H1 (cell line): ENCODE results near the gene TSHZ2. TPM values are rescaled to one million over a fixed set of nuclear protein-coding genes. Genes with fewer than 3 reads are reported as not detected.

Experiments
- CTCF ChIA-PET: fragments of 300-600 bp; sonication (Branson Sonifier 250); formaldehyde crosslinking; loops from one replicate; lab custom pipeline; 2021; ENCODE audit not compliant: partially characterized antibody; lab: Charles Lee
- POLR2A ChIA-PET: fragments of 300-600 bp; sonication (Branson Sonifier 250); formaldehyde crosslinking; loops from one replicate; lab custom pipeline; 2021; ENCODE audit warnings: inconsistent platforms; ENCODE audit not compliant: partially characterized antibody; lab: Charles Lee
- DNase-seq, 2 experiments: peaks; one replicate each; pipeline versions ENCODE4 v3.0.0 to v3.0.0-alpha.2; 2010 to 2022; ENCODE audit warnings: low spot score in 2 of 2, low read depth in 1 of 2, mixed read lengths in 1 of 2
- FAIRE-seq: peaks from 2 replicates; lab custom pipeline; 2011; peaks lifted over from hg19 to GRCh38; lab: Jason Lieb, UNC
- H2AFZ ChIP-seq: 2 replicates; pipeline ENCODE4 v1.8.1; 2012; ENCODE audit warnings: low read length, inconsistent platforms
- H2AK5ac ChIP-seq: 2 replicates; pipeline ENCODE4 v1.6.1; 2013; ENCODE audit warnings: low read depth, low read length
- H2BK120ac ChIP-seq: replicated peaks from 2 replicates; pipeline ENCODE3; 2013; ENCODE audit warnings: low read depth, low read length, inconsistent platforms
- H2BK12ac ChIP-seq: 2 replicates; pipeline ENCODE4 v1.6.1; 2013; ENCODE audit warnings: low read depth, low read length
- H2BK15ac ChIP-seq: 2 replicates; pipeline ENCODE4 v1.6.1; 2013; ENCODE audit warnings: low read length
- H2BK20ac ChIP-seq: 2 replicates; pipeline ENCODE4 v1.6.1; 2013; ENCODE audit warnings: low read length
- H2BK5ac ChIP-seq: 2 replicates; pipeline ENCODE4 v1.6.1; 2013; ENCODE audit warnings: low read depth, low read length
- H3K14ac ChIP-seq: 2 replicates; pipeline ENCODE4 v1.6.1; 2013; ENCODE audit warnings: inconsistent platforms; ENCODE audit not compliant: insufficient read length
- H3K18ac ChIP-seq: 2 replicates; pipeline ENCODE4 v1.6.1; 2013; ENCODE audit warnings: low read length; ENCODE audit errors: extremely low read depth
- H3K23ac ChIP-seq: 2 replicates; pipeline ENCODE4 v1.6.1; 2013; ENCODE audit warnings: inconsistent platforms; ENCODE audit not compliant: insufficient read length
- H3K23me2 ChIP-seq: 2 replicates; pipeline ENCODE4 v1.6.1; 2013; ENCODE audit warnings: low read depth, low read length
- H3K27ac ChIP-seq: 2 replicates; pipeline ENCODE4 v1.6.1; 2011; ENCODE audit warnings: low read depth, low read length, inconsistent platforms
- H3K27me3 ChIP-seq, 4 experiments: replicated peaks in 1 of 4; 1 replicate in 1 of 4; 2 replicates in 3 of 4; pipeline versions ENCODE4 v1.6.1 to v1.8.1; 2011 to 2013; ENCODE audit warnings: low read length in 3 of 4, mild to moderate bottlenecking in 3 of 4, inconsistent platforms in 2 of 4, mixed read lengths in 2 of 4, moderate library complexity in 1 of 4; ENCODE audit not compliant: control insufficient read depth in 3 of 4, insufficient read depth in 3 of 4; ENCODE audit errors: extremely low read depth in 1 of 4
- H3K36me3 ChIP-seq, 4 experiments: 2 replicates each; pipeline versions ENCODE4 v1.6.1 to v1.8.1; 2011 to 2013; ENCODE audit warnings: mild to moderate bottlenecking in 4 of 4, low read length in 3 of 4, moderate library complexity in 2 of 4, control low read depth in 1 of 4, inconsistent platforms in 1 of 4; ENCODE audit not compliant: insufficient read depth in 4 of 4, control insufficient read depth in 2 of 4
- H3K4ac ChIP-seq: replicated peaks from 2 replicates; pipeline ENCODE3; 2013; ENCODE audit warnings: low read length, low read depth, mixed read lengths, inconsistent platforms; ENCODE audit not compliant: insufficient read length
- H3K4me1 ChIP-seq, 4 experiments: replicated peaks in 1 of 4; 1 replicate in 1 of 4; 2 replicates in 3 of 4; pipeline versions ENCODE4 v1.6.1 to v1.8.1; 2011 to 2013; ENCODE audit warnings: low read length in 3 of 4, inconsistent platforms in 2 of 4, mixed read lengths in 1 of 4; ENCODE audit not compliant: insufficient read depth in 4 of 4, control insufficient read depth in 3 of 4
- H3K4me2 ChIP-seq, 2 experiments: 2 replicates each; pipeline versions ENCODE4 v1.6.1 to v1.8.1; 2011 to 2013; ENCODE audit warnings: low read depth in 2 of 2, low read length in 2 of 2, control low read depth in 1 of 2, inconsistent platforms in 1 of 2, mild to moderate bottlenecking in 1 of 2; ENCODE audit not compliant: insufficient read depth in 1 of 2
- H3K4me3 ChIP-seq, 4 experiments: fragments of 200-600, 300-600 bp in 1 of 4; sonication (generic), shearing (Covaris generic), sonication (Bioruptor Twin) in 1 of 4; 2 replicates each; pipeline versions ENCODE4 v1.5.1 to v1.8.1; 2011 to 2016; ENCODE audit warnings: low read length in 4 of 4, low read depth in 3 of 4, control low read depth in 2 of 4, inconsistent platforms in 2 of 4, mild to moderate bottlenecking in 2 of 4, mixed read lengths in 1 of 4, moderate library complexity in 1 of 4; ENCODE audit not compliant: insufficient read depth in 2 of 4; ENCODE audit errors: extremely low read depth in 1 of 4
- H3K56ac ChIP-seq: replicated peaks from 2 replicates; pipeline ENCODE3; 2013; ENCODE audit warnings: low read depth, mild to moderate bottlenecking, mixed read lengths, low read length, inconsistent platforms; ENCODE audit not compliant: insufficient read length
- H3K79me1 ChIP-seq: 2 replicates; pipeline ENCODE4 v1.6.1; 2013; ENCODE audit warnings: low read depth, low read length, control low read depth
- H3K79me2 ChIP-seq, 2 experiments: 2 replicates each; pipeline versions ENCODE4 v1.6.1 to v1.8.1; 2012 to 2013; ENCODE audit warnings: low read length in 2 of 2, mild to moderate bottlenecking in 2 of 2, inconsistent platforms in 1 of 2; ENCODE audit not compliant: insufficient read depth in 2 of 2, control insufficient read depth in 1 of 2
- H3K9ac ChIP-seq, 4 experiments: replicated peaks in 1 of 4; 1 replicate in 1 of 4; 2 replicates in 3 of 4; pipeline versions ENCODE4 v1.6.1 to v1.8.1; 2011 to 2013; ENCODE audit warnings: low read depth in 3 of 4, low read length in 3 of 4, control low read depth in 2 of 4, mild to moderate bottlenecking in 2 of 4, moderate library complexity in 2 of 4, inconsistent platforms in 1 of 4; ENCODE audit errors: extremely low read depth in 1 of 4
- H3K9me3 ChIP-seq, 2 experiments: 2 replicates each; pipeline versions ENCODE4 v1.6.1 to v1.8.1; 2012 to 2013; ENCODE audit warnings: mild to moderate bottlenecking in 2 of 2, moderate library complexity in 2 of 2, control low read depth in 1 of 2, inconsistent platforms in 1 of 2, low read depth in 1 of 2, low read length in 1 of 2, mixed read lengths in 1 of 2; ENCODE audit not compliant: insufficient read depth in 2 of 2
- H4K20me1 ChIP-seq, 2 experiments: replicated peaks in 1 of 2; 2 replicates each; pipeline versions ENCODE3 to v1.8.1; 2011 to 2013; ENCODE audit warnings: inconsistent platforms in 2 of 2, low read length in 2 of 2, mild to moderate bottlenecking in 1 of 2; ENCODE audit not compliant: insufficient read depth in 2 of 2, control insufficient read depth in 1 of 2
- H4K5ac ChIP-seq: 2 replicates; pipeline ENCODE4 v1.6.1; 2013; ENCODE audit warnings: low read length, low read depth, mixed read lengths, inconsistent platforms; ENCODE audit not compliant: insufficient read length
- H4K8ac ChIP-seq: 2 replicates; pipeline ENCODE4 v1.8.0; 2013; ENCODE audit warnings: mild to moderate bottlenecking, moderate library complexity, low read length, inconsistent platforms; ENCODE audit not compliant: insufficient read depth; ENCODE audit errors: extremely low read depth
- H4K91ac ChIP-seq: replicated peaks from 2 replicates; pipeline ENCODE3; 2013; ENCODE audit warnings: low read length, mixed read lengths, inconsistent platforms; ENCODE audit not compliant: insufficient read length
- ATF3 ChIP-seq: IDR thresholded peaks from 2 replicates; pipeline ENCODE4 v1.6.1; 2011; ENCODE audit warnings: low read depth, mild to moderate bottlenecking, low read length; ENCODE audit not compliant: insufficient read depth
- CEBPB ChIP-seq: IDR thresholded peaks from 2 replicates; pipeline ENCODE4 v1.6.1; 2012; ENCODE audit warnings: low read depth, low read length
- CHD2 ChIP-seq: IDR thresholded peaks from 2 replicates; pipeline ENCODE4 v1.6.1; 2012; ENCODE audit warnings: low read length, improper control_type of control experiment
- CREB1 ChIP-seq: IDR thresholded peaks from 2 replicates; pipeline ENCODE4 v1.6.1; 2012; ENCODE audit warnings: inconsistent platforms
- FOSL1 ChIP-seq: IDR thresholded peaks from 2 replicates; pipeline ENCODE4 v1.6.1; 2011; ENCODE audit warnings: mild to moderate bottlenecking, low read depth, low read length, moderate library complexity; ENCODE audit not compliant: insufficient read depth
- GTF2F1 ChIP-seq: IDR thresholded peaks from 2 replicates; pipeline ENCODE4 v1.6.1; 2012; ENCODE audit warnings: low read depth, low read length, improper control_type of control experiment, borderline replicate concordance
- JUN ChIP-seq: IDR thresholded peaks from 2 replicates; pipeline ENCODE4 v1.6.1; 2011; ENCODE audit warnings: low read depth, mild to moderate bottlenecking, improper control_type of control experiment, low read length
- KDM5A ChIP-seq: fragments of 200-600 bp; IDR thresholded peaks from 2 replicates; pipeline ENCODE4 v1.7.1; 2012; ENCODE audit warnings: mild to moderate bottlenecking, low read length, inconsistent platforms, mixed read lengths
- MAFK ChIP-seq: IDR thresholded peaks from 2 replicates; pipeline ENCODE4 v1.6.1; 2012; ENCODE audit warnings: low read depth, mild to moderate bottlenecking, improper control_type of control experiment, low read length
- PHF8 ChIP-seq: fragments of 200-600 bp; sonication (generic); conservative IDR thresholded peaks from 2 replicates; pipeline ENCODE4 v1.7.1; 2012; ENCODE audit warnings: low read depth, mild to moderate bottlenecking, inconsistent platforms, low read length, moderate library complexity
- RAD21 ChIP-seq, 2 experiments: IDR thresholded peaks in 1 of 2; conservative IDR thresholded peaks in 1 of 2; 2 replicates each; pipeline ENCODE4 v1.6.1; 2011; ENCODE audit warnings: low read depth in 2 of 2, low read length in 2 of 2, improper control_type of control experiment in 1 of 2, inconsistent platforms in 1 of 2, mild to moderate bottlenecking in 1 of 2, moderate library complexity in 1 of 2
- RNF2 ChIP-seq: fragments of 200-900, 300-1000 bp; sonication (generic); IDR thresholded peaks from 2 replicates; pipeline ENCODE4 v1.7.1; 2016; ENCODE audit warnings: borderline replicate concordance, low read depth, mild to moderate bottlenecking, antibody characterized with exemption, low read length; ENCODE audit not compliant: poor library complexity, severe bottlenecking; ENCODE audit errors: missing control alignments
- TAF7 ChIP-seq: optimal IDR thresholded peaks from 2 replicates; pipeline ENCODE3; 2011; ENCODE audit warnings: low read depth, mild to moderate bottlenecking, inconsistent platforms, low read length, moderate library complexity, borderline replicate concordance
- TCF12 ChIP-seq: IDR thresholded peaks from 2 replicates; pipeline ENCODE4 v1.6.1; 2011; ENCODE audit warnings: low read depth, mild to moderate bottlenecking, low read length
- YY1 ChIP-seq: IDR thresholded peaks from 2 replicates; pipeline ENCODE4 v1.6.1; 2011; ENCODE audit warnings: low read depth, mild to moderate bottlenecking, low read length
- WGBS, 2 experiments: shearing (Covaris generic) in 1 of 2; methylation state at CpG; one replicate each; pipeline versions ENCODE4 v1.1.6 to v1.1.7; 2013 to 2015; ENCODE audit warnings: low lambda C conversion rate in 2 of 2, mixed read lengths in 2 of 2, inconsistent platforms in 1 of 2, low coverage in 1 of 2, missing lambda C conversion rate in 1 of 2; ENCODE audit not compliant: insufficient replicate concordance in 2 of 2, insufficient coverage in 1 of 2, insufficient read length in 1 of 2; ENCODE audit errors: extremely low coverage in 1 of 2, missing lambda C conversion rate in 1 of 2; 5-methylcytosine and 5-hydroxymethylcytosine counted together
- polyA plus RNA-seq, 7 experiments: library from polyadenylated mRNA; depleted of rRNA in 3 of 7; stranded (reverse) in 5 of 7; unstranded in 2 of 7; fragments of >200 nt in 5 of 7; fragments of 200-250 nt in 2 of 7; gene quantifications; 1 replicate in 5 of 7; 2 replicates in 1 of 7; 4 replicates in 1 of 7; pipeline versions ENCODE4 v1.2.1 to v1.2.3, GENCODE V29; 2011 to 2013; ENCODE audit warnings: missing spikeins in 2 of 7, mixed read lengths in 2 of 7
- total RNA-seq: library from RNA; stranded (reverse); fragmentation: NEBNext Ultra II Directional; extraction: Animal tissue kit (Norgen Biotek cat#: 25700); gene quantifications from 2 replicates; pipeline ENCODE4 v1.2.1, GENCODE V29; 2021

TSHZ2 gene
- total and polyA plus RNA-seq, 2 of the 8 experiments (the other 6 are each of a cell fraction or from before 2014, with no cell fraction given) = 0.14 to 0.30 TPM

- POLR2A ChIA-PET = no interaction called here
- no peak for FAIRE-seq
- no peaks in the 10 kb centered on the region for H3K79me1 ChIP-seq
Observed at GRCh38 chr20:53097371-53097770, 125.2 kb downstream of the TSHZ2 start.

More at GRCh38 chr20:53097371-53097770, 125.2 kb downstream of the TSHZ2 start:
- Histone ChIP-seq H3K9ac (no peak overlapping the region), H3K9me3 (no peaks in the 10 kb centered on the region), H3K23ac (no peak overlapping the region), H3K4me2 (no peak overlapping the region), H4K5ac (no peak overlapping the region), H2BK12ac (no peak overlapping the region), H3K23me2 (no peaks in the 10 kb centered on the region), H3K36me3 (no peaks in the 10 kb centered on the region), H3K4me1 (no peaks in the 10 kb centered on the region), H2BK120ac (no peak overlapping the region), H3K4ac (no peak overlapping the region), H3K56ac (no peak overlapping the region), H3K14ac (no peak overlapping the region), H2AFZ (no peak overlapping the region), H2BK15ac (no peak overlapping the region), H3K79me2 (no peaks in the 10 kb centered on the region), H2BK5ac (no peak overlapping the region), H4K8ac (no peak overlapping the region), H3K27ac (no peak overlapping the region), H3K18ac (no peak overlapping the region), H3K27me3 (no peaks in the 10 kb centered on the region), H4K91ac (no peak overlapping the region), H2BK20ac (no peak overlapping the region), H4K20me1 (no peaks in the 10 kb centered on the region), H2AK5ac (no peak overlapping the region), H3K4me3 (no peak overlapping the region)
- 75% methylated on average over 2 of the region's 2 CpGs; no CpG with 5 or more reads in 1 of the 2 experiments for WGBS, 2 experiments
- CTCF ChIA-PET = no interaction called here
- no peak for DNase-seq
- TF ChIP-seq ATF3 (no peak), CREB1 (no peak), FOSL1 (no peak), TCF12 (no peak), KDM5A (no peak), RNF2 (no peak), JUN (no peak), PHF8 (no peak), GTF2F1 (no peak), CHD2 (no peak), MAFK (no peak), TAF7 (no peak), YY1 (no peak), CEBPB (no peak), RAD21 (IDR thresholded peaks at IDR 0.05 in 1 of 2, conservative IDR thresholded peaks at IDR 0.05 in 1 of 2; ENCODE audit: low read depth in 2 of 2, low read length in 2 of 2) (no peak)
